ENCODE data around the gene SETD6.
"Not testable (repeated sequence)": the region's sequence is repeated elsewhere in the genome, so short reads cannot be mapped to it uniquely, and the experiment has no call there.

The SETD6 gene

GRCh38 chr16:58548378-58548777, 33.1 kb downstream of the SETD6 start:
- no peak for DNase-seq

DNA sequence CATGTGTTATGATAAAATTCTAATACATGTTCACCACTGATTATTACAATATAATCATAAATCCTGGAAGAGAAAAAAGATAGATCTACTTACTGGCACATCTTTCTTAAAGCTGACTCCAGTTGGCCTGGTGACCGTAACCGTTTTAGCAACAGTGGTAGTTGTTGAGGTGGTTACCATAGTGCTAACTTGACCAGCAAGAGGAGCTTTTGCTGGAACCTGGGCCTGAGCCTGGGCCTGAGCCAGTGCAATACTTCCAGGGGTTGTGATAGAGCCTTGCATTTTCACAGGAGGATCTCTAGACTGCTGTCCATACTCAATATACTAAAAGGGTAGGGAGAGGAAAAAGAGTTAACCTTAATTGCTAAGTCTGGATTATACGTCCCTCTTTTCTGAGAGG, 36.2 kb downstream of the SETD6 start:
- no peak for DNase-seq

- no peak for DNase-seq
These were observed 41.4 kb downstream of the SETD6 start for GRCh38 chr16:58556678-58557077.

- DNase-seq: no peak
These were observed 47.9 kb downstream of the SETD6 start for GRCh38 chr16:58563235-58563634.

- DNase-seq: no peak
These were observed 48.5 kb downstream of the SETD6 start for GRCh38 chr16:58563775-58564174.

GRCh38 chr16:58565697-58566096, 50.4 kb downstream of the SETD6 start:
- DNase-seq: not testable (repeated sequence)
